DND-41 (cell line): ENCODE measurements around the gene HMGXB3.

Experiments
- CTCF ChIP-seq: IDR thresholded peaks from 2 replicates; pipeline ENCODE4 v1.5.1; 2012; ENCODE audit warnings: borderline replicate concordance, low read length, moderate library complexity, mild to moderate bottlenecking; ENCODE audit not compliant: poor library complexity, severe bottlenecking; ENCODE audit errors: extremely low read depth
- EZH2 ChIP-seq: IDR thresholded peaks from 3 replicates; pipeline ENCODE4 v1.6.1; 2012; ENCODE audit warnings: borderline replicate concordance, low read depth, mild to moderate bottlenecking, moderate library complexity, low read length, inconsistent platforms; ENCODE audit not compliant: severe bottlenecking

GRCh38 chr5:150017226-150018005, 16.9 kb downstream of the HMGXB3 start:
- no peak for TF ChIP-seq CTCF
- no peak for TF ChIP-seq EZH2
